Activated naive CD4-positive, alpha-beta T cell treated with anti-CD3 and anti-CD28 coated beads, Interleukin-2, amount 10 ng/mL, durations not matched to agents 7 days and 5 days (primary cell): Measurements from ENCODE around the gene USH1G.

ENCODE experiments used
- CTCF ChIA-PET: fragments of 350-600 bp; sonication (Branson Sonifier 250); formaldehyde crosslinking; loops from one replicate; lab custom pipeline; 2021; ENCODE audit warnings: antibody characterized with exemption; lab: Charles Lee
- DNase-seq: peaks from one replicate; pipeline ENCODE4 v3.0.0-alpha.2; 2020
- H3K27ac Mint-ChIP-seq: one replicate; pipeline ENCODE4 v1.8.0; 2021; ENCODE audit warnings: mild to moderate bottlenecking, moderate library complexity, mixed read lengths
- H3K27me3 Mint-ChIP-seq: one replicate; pipeline ENCODE4 v1.8.0; 2021; ENCODE audit warnings: mild to moderate bottlenecking, mixed read lengths
- H3K36me3 Mint-ChIP-seq: one replicate; pipeline ENCODE4 v1.8.0; 2021; ENCODE audit warnings: mixed read lengths
- H3K4me1 Mint-ChIP-seq: one replicate; pipeline ENCODE4 v1.8.0; 2021; ENCODE audit warnings: mixed read lengths
- H3K4me3 Mint-ChIP-seq: one replicate; pipeline ENCODE4 v1.8.0; 2021; ENCODE audit warnings: mild to moderate bottlenecking, moderate library complexity, mixed read lengths
- H3K9me3 Mint-ChIP-seq: one replicate; pipeline ENCODE4 v1.8.0; 2021; ENCODE audit warnings: mixed read lengths

USH1G gene

DNA sequence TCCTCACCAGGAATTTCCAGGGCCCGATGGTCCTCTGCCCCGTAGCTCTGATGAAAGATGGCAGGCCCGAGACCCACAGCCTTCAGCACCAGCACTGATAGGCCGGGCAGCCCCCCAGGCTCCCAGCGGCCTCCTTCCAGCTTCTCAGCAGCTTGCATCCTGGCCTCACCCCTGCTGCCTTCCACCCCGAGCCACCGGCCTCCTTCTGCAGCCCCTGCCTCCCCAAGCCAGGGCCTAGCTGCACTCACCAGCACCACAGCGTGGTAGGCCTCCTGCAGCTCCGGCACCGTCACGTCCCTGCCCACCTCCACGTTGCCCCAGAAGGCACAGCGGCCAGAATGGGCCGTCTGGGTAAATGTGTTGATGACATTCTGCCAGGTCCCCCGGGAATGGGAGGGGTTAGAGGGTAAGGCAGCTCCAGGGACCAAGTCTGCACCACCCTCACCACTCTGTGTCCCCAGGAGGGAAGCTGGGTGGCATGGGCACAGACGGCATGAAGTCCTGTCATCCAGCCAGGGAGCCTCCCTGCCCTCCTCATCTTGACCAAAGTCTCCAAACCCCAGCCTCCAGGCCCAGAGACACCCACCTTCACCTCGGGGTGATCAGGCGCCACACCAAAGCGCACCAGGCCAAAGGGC, 56.7 kb downstream of the USH1G start:
- Mint-ChIP-seq H3K27ac (no peak overlapping the region), H3K4me1 (peaks cover 24% of the 10 kb centered on the region), H3K9me3 (no peaks in the 10 kb centered on the region), H3K36me3 (peaks cover 21% of the 10 kb centered on the region), H3K27me3 (peaks cover 29% of the 10 kb centered on the region), H3K4me3 (no peak overlapping the region)
- CTCF ChIA-PET = interaction anchor here (0.9 to 13.6 kb wide), 8 partner anchors 12 to 209 kb away, joined by 3 to 184 read pairs (median 6); partner anchors contain the start of gene RAB37
- DNase-seq = no peak
